Osteocyte (in vitro differentiated cells): ENCODE data around the gene SNRK. TPM values are rescaled to one million over a fixed set of nuclear protein-coding genes. Genes with fewer than 3 reads are reported as not detected.

Experiments
- DNase-seq: peaks from one replicate; pipeline ENCODE4 v3.0.0; 2021; ENCODE audit warnings: mixed read lengths; ENCODE audit not compliant: unreplicated experiment; ENCODE audit errors: extremely low spot score
- H3K27ac Mint-ChIP-seq: one replicate; pipeline ENCODE4 v1.8.0; 2021; ENCODE audit warnings: mild to moderate bottlenecking, mixed read lengths; ENCODE audit not compliant: unreplicated experiment
- H3K27me3 Mint-ChIP-seq: one replicate; pipeline ENCODE4 v1.8.0; 2021; ENCODE audit warnings: mixed read lengths; ENCODE audit not compliant: unreplicated experiment
- H3K36me3 Mint-ChIP-seq: one replicate; pipeline ENCODE4 v1.8.0; 2021; ENCODE audit warnings: mixed read lengths; ENCODE audit not compliant: unreplicated experiment
- H3K4me1 Mint-ChIP-seq: one replicate; pipeline ENCODE4 v1.8.0; 2021; ENCODE audit warnings: mixed read lengths; ENCODE audit not compliant: unreplicated experiment
- H3K4me3 Mint-ChIP-seq: one replicate; pipeline ENCODE4 v1.8.0; 2021; ENCODE audit warnings: mild to moderate bottlenecking, moderate library complexity, mixed read lengths; ENCODE audit not compliant: unreplicated experiment
- H3K9me3 Mint-ChIP-seq: one replicate; pipeline ENCODE4 v1.8.0; 2021; ENCODE audit warnings: mixed read lengths; ENCODE audit not compliant: unreplicated experiment
- CTCF ChIP-seq: fragments of 200-600 bp; sonication (generic); IDR thresholded peaks from 2 replicates; pipeline ENCODE4 v1.5.0; 2021; ENCODE audit warnings: antibody characterized with exemption, mild to moderate bottlenecking, moderate library complexity
- total RNA-seq: library from RNA; stranded (reverse); gene quantifications from 2 replicates; pipeline ENCODE4 v1.2.1, GENCODE V29; 2021

Gene SNRK
- total RNA-seq, 1 donor from 2014 or later, result 25.9 TPM

DNA sequence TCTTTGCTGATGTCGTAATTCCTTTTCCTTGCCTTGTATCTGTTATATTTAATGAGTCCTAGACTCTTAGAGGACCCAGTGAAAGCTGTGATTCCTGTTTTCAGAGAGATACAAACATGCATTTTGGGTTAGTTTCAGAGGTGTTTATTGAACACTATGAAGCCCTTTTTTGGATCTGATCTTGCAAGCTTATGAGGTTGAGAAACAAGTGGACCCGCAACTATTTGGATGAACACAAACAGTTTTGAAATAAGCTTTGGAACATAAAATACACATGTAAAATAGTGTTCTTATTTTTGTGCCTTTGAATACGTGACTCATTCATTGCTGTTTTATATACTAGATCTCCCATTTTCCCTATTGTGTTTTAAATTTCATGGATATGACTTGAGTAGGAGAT, 33.5 kb downstream of the SNRK start:
- no peak for TF ChIP-seq CTCF
- no peak overlapping the region for H3K27ac Mint-ChIP-seq

DNA sequence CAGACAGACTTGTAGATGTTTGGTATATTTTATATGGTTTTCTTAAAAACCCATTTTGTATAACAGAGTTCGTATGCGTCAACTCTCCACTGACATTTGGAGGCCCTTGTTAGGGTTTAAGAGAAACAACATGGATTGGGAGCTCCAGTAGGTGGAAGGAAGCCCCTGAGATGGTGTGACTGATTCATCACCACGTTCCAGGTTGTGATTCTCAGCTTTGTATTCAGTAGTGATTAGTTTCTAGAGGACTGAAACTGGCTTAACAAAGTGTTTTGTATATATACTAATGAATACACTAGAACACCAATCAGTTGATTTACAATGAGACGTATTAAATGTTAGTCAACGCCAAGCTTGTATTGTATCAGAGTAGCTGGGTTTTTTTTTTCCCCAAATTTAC, 33.9 kb downstream of the SNRK start:
- peaks cover 33% of the 10 kb centered on the region for H3K4me1 Mint-ChIP-seq
- H3K4me3 Mint-ChIP-seq, result no peak overlapping the region
- no peaks in the 10 kb centered on the region for H3K9me3 Mint-ChIP-seq
- no peak for DNase-seq
- no peak for TF ChIP-seq CTCF
- peaks cover 15% of the 10 kb centered on the region for H3K36me3 Mint-ChIP-seq
- no peaks in the 10 kb centered on the region for H3K27me3 Mint-ChIP-seq
- H3K27ac Mint-ChIP-seq, result no peak overlapping the region

More for the DNA sequence above, 33.5 kb downstream of the SNRK start:
- H3K4me3 Mint-ChIP-seq, result no peak overlapping the region
- H3K4me1 Mint-ChIP-seq, result peaks cover 34% of the 10 kb centered on the region
- peaks cover 15% of the 10 kb centered on the region for H3K36me3 Mint-ChIP-seq
- no peaks in the 10 kb centered on the region for H3K9me3 Mint-ChIP-seq
- no peaks in the 10 kb centered on the region for H3K27me3 Mint-ChIP-seq
- DNase-seq, result no peak

DNA sequence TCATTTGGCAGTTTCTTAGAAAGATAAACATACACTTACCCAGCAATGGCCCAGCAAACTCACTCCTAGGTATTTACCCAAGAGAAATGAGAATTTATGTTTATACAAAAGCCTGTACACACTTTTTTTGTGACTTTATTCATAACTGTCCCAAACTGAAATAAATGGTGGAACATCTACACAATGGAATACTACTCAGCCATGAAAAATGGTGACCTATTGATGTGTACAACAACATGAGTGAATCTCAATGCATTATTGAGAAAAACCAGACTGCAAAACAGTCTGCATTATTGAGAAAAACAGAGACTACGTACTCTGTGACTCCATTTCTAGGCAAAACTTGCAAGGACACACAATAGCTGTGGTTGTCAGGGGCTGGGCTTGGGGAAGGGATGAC, 37.2 kb downstream of the SNRK start:
- no peak overlapping the region for H3K4me3 Mint-ChIP-seq
- no peak overlapping the region for H3K27ac Mint-ChIP-seq
- peaks cover 26% of the 10 kb centered on the region for H3K4me1 Mint-ChIP-seq
- peaks cover 15% of the 10 kb centered on the region for H3K36me3 Mint-ChIP-seq
- no peaks in the 10 kb centered on the region for H3K27me3 Mint-ChIP-seq
- no peaks in the 10 kb centered on the region for H3K9me3 Mint-ChIP-seq
- no peak for DNase-seq
- TF ChIP-seq CTCF, result no peak

- peak overlapping the region; percentile 42 for H3K27ac Mint-ChIP-seq
Observed at GRCh38 chr3:43326891-43327581, 40.7 kb downstream of the SNRK start.

DNA sequence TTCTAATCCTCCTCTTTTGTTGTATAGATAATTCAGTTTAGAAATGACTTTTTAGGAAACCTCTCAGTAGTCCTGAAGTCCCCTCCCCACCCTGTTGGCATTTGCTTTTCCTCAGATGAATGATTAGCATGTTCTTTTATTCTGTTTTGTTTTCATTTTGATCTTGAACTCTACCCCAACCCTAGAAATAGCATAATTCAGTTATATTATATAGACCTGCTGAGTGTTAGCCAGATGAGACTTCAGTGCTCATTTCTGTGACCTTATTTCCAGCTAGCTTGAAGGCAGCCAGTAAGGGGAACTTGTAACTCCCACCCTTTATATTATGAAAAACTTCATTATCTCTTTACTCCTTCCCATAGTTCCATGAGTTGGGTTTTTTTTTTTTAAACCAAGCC, 41.2 kb downstream of the SNRK start:
- peak overlapping the region; percentile 36 for H3K27ac Mint-ChIP-seq
- H3K4me1 Mint-ChIP-seq, result peaks cover 22% of the 10 kb centered on the region
- peaks cover 14% of the 10 kb centered on the region for H3K36me3 Mint-ChIP-seq
- no peaks in the 10 kb centered on the region for H3K27me3 Mint-ChIP-seq
- H3K4me3 Mint-ChIP-seq, result no peak overlapping the region
- H3K9me3 Mint-ChIP-seq, result no peaks in the 10 kb centered on the region
- TF ChIP-seq CTCF, result no peak
- DNase-seq, result no peak

More at GRCh38 chr3:43326891-43327581, 40.7 kb downstream of the SNRK start:
- Mint-ChIP-seq H3K4me3 (no peak overlapping the region), H3K36me3 (peaks cover 13% of the 10 kb centered on the region), H3K27me3 (no peaks in the 10 kb centered on the region), H3K9me3 (no peaks in the 10 kb centered on the region), H3K4me1 (peaks cover 22% of the 10 kb centered on the region)
- no peak for DNase-seq
- no peak for TF ChIP-seq CTCF
